KOPT-K1 (cell line): ENCODE data around the gene CREB3L2.

Experiments
- H3K27ac ChIP-seq: fragments of 200-600 bp; sonication (generic); 2 replicates; pipeline ENCODE4 v1.5.1; 2016; ENCODE audit warnings: antibody characterized with exemption, mild to moderate bottlenecking, low read depth, low read length; ENCODE audit not compliant: poor library complexity, severe bottlenecking
- H3K36me3 ChIP-seq: fragments of 200-600 bp; sonication (generic); 2 replicates; pipeline ENCODE4 v1.5.1; 2017; ENCODE audit warnings: antibody characterized with exemption, mild to moderate bottlenecking, low read length, moderate library complexity; ENCODE audit not compliant: insufficient read depth
- H3K9me3 ChIP-seq: fragments of 200-600 bp; sonication (generic); 2 replicates; pipeline ENCODE4 v1.5.1; 2017; ENCODE audit warnings: antibody characterized with exemption, low read length, mild to moderate bottlenecking; ENCODE audit not compliant: insufficient read depth, poor library complexity, severe bottlenecking

Gene CREB3L2

DNA sequence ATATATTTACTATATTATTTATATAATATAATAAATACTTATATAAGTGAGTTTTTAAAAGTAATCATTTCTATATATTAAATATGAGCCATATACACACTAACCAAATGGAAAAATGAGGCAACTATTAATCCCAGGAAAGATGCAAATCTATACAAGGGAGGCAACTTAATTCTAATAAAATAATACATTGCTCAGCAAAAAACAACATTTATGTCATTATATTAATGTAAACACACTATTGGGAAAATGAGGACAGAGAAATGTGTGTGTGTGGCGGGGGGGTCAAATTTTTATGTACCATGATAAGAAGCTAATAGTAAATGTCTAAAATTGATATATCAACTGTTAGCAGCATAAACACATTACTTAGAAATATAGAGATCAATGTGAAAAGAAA lies 131.8 kb downstream of the CREB3L2 start:
- H3K36me3 ChIP-seq: no peaks in the 10 kb centered on the region; the same call in 1 of the 2 replicates
- H3K27ac ChIP-seq: no peak overlapping the region
- peaks cover 23% of the 10 kb centered on the region for H3K9me3 ChIP-seq

DNA sequence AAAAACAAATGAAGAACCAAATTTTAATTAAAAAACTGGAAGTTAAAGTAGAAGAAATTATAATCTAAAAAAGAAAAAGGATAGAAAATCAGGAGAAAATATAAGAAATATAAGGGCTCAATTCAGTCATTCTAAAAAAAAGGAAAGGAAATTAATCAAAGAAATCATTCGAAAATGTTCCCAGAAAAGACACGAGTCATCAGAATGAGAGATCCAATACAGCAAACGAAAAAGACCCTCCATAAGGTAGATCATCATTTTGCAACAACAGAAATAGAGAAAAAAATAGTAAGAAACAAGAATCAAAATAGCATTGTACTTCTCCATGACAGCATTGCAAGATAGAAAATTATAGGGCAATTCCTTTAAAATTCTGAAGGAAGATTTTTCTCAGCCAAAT lies 132.6 kb downstream of the CREB3L2 start:
- Histone ChIP-seq H3K36me3 (no peaks in the 10 kb centered on the region; the same call in 1 of the 2 replicates), H3K9me3 (peaks cover 25% of the 10 kb centered on the region), H3K27ac (no peak overlapping the region)

DNA sequence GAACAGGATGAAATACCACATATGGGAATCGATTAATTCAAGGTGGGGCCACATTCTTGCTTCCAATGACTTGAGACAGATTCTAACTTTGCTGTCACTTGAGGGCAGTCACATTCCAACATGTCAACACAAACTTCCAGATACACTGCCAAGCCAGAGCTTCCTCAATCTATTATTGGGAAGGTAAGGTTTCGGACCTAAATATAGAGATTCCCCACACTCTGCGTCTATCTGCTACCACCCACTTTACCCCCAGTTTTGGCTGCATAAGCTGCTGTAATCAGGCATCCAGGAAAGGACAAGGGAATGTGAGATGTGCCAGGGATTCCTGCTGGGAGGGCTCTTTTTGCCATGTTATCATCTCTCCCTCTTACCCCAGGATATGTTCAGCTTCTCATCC lies 134.6 kb downstream of the CREB3L2 start:
- Histone ChIP-seq H3K9me3 (peaks cover 25% of the 10 kb centered on the region), H3K27ac (no peak overlapping the region), H3K36me3 (no peaks in the 10 kb centered on the region; the same call in 1 of the 2 replicates)

DNA sequence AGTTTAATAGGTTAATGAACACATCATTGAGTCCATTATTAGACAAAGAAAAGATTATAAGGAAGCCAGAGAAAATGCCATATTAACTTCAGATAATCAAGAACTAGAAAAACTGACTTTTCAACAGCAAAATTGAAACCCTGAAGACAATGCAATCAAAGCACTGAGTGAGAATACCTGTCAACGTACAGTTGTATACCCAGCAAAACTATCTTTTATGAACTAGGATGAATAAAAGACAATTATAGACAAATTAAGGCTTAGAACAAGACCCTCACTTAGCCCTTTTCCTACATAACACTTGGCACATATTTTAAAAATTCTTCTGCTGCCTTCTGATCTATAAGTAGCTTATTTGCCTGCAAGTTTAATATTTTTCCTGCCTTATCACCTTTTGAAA lies 136.1 kb downstream of the CREB3L2 start:
- Histone ChIP-seq H3K9me3 (peaks cover 25% of the 10 kb centered on the region), H3K36me3 (no peaks in the 10 kb centered on the region; the same call in 1 of the 2 replicates)

DNA sequence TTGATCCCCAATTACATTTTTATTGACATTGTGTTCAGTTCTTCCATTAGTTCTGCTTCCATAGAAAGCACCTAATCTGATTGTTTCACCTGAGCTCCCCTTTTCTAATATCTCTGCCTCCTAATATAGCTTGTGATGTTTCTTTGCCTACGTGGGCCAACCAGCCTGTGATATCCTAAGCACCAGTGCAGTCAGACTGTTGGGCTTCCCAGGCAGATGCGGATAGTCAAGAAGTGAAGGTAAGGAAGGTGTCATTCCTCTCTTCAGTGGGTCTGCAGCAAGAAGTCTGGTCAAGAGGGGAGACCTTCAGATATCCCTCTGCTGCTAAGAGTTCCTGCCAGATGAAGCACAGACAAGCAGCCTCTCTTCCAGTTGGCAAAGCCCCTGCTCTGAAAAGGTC lies 138.9 kb downstream of the CREB3L2 start:
- H3K9me3 ChIP-seq: peaks cover 25% of the 10 kb centered on the region
- no peaks in the 10 kb centered on the region; the same call in 1 of the 2 replicates for H3K36me3 ChIP-seq
- no peak overlapping the region for H3K27ac ChIP-seq

More for the DNA sequence above, 136.1 kb downstream of the CREB3L2 start:
- no peak overlapping the region for H3K27ac ChIP-seq

DNA sequence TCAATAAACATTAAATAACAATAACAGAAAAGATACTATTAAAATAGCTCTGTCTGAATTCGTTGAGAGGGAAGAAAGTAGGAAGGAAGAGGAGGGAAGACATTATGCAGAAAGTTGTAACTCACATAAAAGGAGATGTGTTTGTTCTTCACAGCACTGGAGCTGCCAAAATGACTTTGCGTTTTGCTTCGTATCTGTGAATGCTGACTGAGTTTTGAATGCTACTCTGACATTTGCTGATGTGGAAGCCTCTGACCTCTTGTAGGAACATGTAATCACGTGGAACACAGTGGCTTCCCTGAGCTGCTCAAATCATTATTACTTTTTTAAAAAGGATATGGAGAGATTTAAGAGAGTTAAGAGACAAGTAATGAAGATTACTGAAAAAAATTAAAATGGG lies 139.5 kb downstream of the CREB3L2 start:
- H3K9me3 ChIP-seq: peaks cover 24% of the 10 kb centered on the region
- H3K36me3 ChIP-seq: no peaks in the 10 kb centered on the region; the same call in 1 of the 2 replicates
- H3K27ac ChIP-seq: no peak overlapping the region

DNA sequence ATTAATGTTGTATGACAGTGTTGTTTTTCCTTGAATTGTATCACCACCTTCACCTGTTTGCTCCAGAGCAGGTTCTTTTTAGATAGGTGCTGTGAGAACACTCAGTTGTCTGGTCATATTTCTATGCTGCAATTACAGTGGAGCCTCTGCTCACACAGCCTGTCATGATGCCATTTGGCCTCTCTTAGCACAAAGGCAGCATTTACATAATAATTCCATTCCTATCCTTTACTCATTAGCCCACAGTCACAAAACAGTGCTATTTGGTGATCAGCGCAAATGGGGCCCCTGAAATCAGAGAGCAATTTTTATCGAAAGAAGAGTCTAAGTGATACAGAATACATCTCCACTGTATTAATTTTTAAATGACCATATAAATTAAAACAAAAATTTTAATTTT lies 141.3 kb downstream of the CREB3L2 start:
- H3K27ac ChIP-seq: no peak overlapping the region
- H3K9me3 ChIP-seq: peaks cover 7% of the 10 kb centered on the region
- no peaks in the 10 kb centered on the region for H3K36me3 ChIP-seq

DNA sequence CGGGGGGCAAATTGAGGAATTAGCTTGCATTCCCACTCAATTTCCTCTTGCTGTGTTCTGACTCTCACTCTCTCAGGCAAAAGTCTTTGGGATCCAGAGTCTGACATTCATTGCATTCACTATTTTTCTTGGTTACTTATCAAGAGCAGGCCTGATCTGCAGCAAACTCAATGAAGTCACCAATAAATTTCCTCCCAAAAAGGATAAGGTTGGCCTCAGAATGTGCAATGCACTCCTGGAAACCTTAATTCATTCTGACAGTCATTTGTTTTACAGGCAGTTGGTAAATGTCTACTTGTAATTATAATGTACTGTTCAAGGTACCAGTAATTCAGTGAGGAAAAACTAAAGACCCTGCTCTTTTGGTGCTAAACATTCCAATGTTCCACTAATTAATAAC lies 148.8 kb downstream of the CREB3L2 start:
- H3K9me3 ChIP-seq: peaks cover 7% of the 10 kb centered on the region
- no peak overlapping the region for H3K27ac ChIP-seq
- H3K36me3 ChIP-seq: no peaks in the 10 kb centered on the region

DNA sequence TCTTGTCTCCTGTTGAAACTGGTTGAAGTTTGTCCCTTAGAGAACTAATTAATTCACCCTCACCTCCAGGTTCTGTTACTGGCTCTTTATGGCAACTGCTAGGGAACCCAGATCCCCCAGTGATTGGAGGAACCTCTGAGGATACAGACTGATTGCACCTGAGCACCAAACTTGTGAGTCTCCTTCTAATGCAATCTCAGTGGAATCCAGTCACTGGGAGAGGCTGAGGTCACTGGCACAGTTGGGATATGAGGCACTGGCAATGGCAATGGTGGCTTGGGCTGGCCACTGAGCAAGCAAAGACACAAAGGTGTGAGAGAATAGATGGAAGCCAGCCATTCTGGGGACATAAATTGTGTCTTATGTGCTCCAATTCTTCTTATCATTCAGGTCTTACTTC lies 149.8 kb downstream of the CREB3L2 start:
- Histone ChIP-seq H3K27ac (no peak overlapping the region), H3K9me3 (peaks cover 15% of the 10 kb centered on the region), H3K36me3 (no peaks in the 10 kb centered on the region)

DNA sequence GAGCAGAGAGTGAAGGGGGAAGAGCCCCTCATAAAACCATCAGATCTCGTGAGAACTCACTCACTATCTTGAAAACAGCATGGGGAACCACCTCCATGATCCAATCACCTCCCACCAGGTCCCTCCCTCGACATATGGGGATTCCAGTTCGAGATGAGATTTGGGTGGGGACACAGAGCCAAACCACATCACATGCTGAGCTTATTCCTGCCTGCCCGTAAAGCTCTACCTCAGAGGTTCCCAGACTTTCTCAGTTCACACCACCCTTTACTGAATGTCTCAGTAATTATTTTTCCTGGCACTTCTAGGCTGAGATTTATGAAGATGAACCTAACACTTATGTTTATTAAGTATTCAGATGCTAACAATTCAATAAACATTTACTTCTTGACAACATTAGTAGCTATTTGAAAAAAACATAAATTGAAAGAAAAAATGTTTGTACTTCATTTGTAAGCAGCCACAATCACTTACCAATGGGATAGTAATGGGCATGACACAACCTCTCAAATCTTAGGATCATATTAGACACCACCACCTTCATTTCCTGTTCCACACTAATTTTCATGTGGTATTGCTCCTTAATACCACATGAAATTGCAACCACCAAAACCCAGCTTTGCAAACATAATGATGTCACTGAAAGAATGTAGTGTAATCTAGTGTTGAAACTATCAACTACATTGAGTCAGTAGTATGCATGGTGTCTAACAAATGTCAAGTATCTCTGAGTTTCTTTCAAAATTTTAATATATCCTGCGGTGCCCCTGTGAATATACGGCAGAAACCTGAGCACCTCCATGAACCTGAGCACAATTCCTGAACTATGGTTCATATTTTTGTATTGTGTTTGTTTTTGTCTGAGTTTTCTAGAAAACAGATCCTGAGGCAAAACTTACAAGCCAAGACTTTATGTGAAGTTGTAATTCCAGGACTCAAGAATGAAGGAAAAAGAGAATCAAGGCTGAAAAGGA lies 150.6 kb downstream of the CREB3L2 start:
- Histone ChIP-seq H3K36me3 (no peaks in the 10 kb centered on the region), H3K9me3 (peaks cover 20% of the 10 kb centered on the region), H3K27ac (no peak overlapping the region)

DNA sequence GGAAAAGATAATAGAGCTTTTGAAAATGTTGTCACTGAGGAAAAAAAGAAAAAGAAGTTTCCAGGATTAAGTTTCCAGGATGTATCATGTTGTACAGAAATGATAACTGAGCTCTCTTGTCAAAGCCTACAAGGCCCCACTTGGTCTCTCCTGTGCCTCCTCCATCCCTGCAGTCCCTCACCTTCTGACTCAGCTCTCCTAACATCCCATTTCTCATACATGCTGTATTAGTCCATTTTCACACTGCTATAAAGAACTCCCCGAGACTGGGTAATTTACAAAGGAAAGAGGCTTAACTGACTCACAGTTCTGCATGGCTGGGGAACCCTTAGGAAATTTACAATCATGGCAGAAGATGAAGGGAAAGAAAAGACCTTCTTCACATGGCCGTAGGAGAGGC lies 151.3 kb downstream of the CREB3L2 start:
- H3K27ac ChIP-seq: no peak overlapping the region
- no peaks in the 10 kb centered on the region for H3K36me3 ChIP-seq
- peaks cover 26% of the 10 kb centered on the region for H3K9me3 ChIP-seq

DNA sequence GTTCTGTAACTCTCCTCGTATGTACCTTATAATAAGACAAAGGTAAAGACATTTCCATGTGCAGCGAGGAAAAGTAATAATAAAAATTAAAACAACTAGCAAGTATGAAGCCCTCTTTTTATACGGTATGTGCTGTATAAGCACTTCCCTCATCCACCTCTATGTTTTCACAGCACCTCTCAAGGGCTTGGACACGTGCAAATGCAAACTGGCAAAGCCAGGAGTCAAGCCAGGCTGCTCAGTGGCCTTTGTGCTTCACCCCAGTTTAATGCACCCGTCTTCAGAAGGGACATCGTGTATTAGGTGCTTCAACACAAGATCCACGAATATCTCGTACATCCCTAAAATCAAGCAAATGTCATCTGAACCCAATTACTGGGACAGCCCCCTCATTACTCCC lies 153.8 kb downstream of the CREB3L2 start:
- no peak overlapping the region for H3K27ac ChIP-seq
- peaks cover 28% of the 10 kb centered on the region for H3K9me3 ChIP-seq
- H3K36me3 ChIP-seq: no peaks in the 10 kb centered on the region

DNA sequence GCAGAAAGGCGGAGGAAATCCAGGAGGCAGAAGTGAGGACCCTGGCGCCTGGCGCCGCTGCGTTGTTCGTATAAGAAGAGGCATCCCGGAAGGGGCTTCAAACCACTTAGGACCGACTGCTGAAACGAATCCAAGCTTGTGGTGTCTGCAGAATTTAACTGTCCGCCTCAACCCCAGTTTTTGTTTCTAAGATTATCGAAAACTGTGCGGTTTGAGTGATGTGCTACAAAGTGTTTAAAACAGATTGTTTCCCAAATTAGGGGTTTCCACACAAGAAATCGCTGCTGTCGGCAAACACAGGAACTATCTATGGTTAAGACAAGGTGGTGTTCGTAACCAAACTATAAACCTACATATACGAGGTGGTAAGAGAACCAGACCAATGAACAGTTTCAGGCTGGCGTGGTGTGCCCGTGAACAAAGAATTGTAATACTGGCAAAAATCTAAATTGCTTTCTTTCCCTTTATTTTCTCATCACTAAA lies 154.3 kb downstream of the CREB3L2 start:
- Histone ChIP-seq H3K9me3 (peaks cover 28% of the 10 kb centered on the region), H3K27ac (no peak overlapping the region), H3K36me3 (no peaks in the 10 kb centered on the region)

DNA sequence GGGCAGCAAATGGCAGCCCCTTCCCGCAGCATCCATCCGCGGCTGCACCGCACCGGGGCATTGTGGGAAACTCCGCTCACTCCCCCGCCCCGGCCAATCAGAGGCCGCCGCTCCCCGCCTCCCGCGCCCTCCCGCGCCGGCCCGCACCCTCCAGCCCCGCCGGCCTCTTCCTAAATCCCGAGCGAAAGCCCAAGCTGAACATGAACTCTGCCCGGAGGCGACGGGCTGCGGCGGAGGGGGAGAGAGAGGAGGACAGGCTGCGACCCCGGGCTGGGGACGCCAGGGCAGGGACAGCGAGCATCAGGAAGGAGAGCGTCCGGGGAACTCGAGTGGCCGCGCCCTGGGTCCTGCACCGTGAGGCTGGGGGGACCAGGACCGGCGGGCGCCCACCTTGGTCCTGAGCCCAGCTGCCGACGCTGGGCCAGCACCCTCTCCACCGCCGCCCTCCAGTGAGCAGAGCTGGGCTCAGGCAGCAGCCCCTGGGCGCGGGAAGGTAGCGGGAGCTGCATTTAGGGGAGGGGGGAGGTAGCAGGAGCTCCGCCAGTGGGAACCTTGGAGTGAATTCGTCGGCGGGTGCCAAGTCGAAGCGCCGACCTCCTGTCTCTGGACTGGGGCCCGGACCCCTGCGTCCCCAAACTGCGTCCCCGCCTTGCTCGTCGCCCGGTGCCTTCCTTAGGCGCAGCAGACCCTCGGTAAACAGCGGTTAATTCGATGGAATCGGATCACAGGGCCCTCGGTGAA lies 154.9 kb downstream of the CREB3L2 start, which contains the start of gene DGKI:
Gene DGKI (minus strand): TSS at position 148 of the 741 bp plus-strand sequence.
- Histone ChIP-seq H3K9me3 (peaks cover 28% of the 10 kb centered on the region), H3K36me3 (no peaks in the 10 kb centered on the region), H3K27ac (no peak within 1 kb of the TSS)

DNA sequence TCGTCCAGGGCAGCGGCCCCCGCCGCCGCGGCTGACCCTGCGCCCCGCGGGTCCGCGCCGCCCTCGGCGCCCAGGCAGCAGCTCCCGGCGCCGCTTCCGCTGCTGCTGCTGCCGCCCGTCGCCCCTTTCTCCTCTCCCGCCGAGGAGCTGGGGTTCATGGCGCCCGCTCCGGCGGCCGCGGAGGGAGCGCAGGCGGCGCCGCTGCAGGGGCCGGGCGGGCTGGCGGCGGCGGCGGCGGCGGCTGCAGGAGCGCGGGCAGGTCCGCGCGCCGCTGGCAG lies 155.4 kb downstream of the CREB3L2 start:
- peaks cover 28% of the 10 kb centered on the region for H3K9me3 ChIP-seq
- H3K36me3 ChIP-seq: no peaks in the 10 kb centered on the region
- no peak overlapping the region for H3K27ac ChIP-seq
